Keratinocyte (primary cell): ENCODE data around the gene FSTL5. TPM values are rescaled to one million over a fixed set of nuclear protein-coding genes. Genes with fewer than 3 reads are reported as not detected.

Experiments used
- DNase-seq: peaks from one replicate; pipeline ENCODE4 v3.0.0-alpha.2; 2011; ENCODE audit warnings: low read depth, missing footprints, low spot score
- FAIRE-seq: peaks from 2 replicates; lab custom pipeline; 2011; peaks lifted over from hg19 to GRCh38; lab: Jason Lieb, UNC
- H2AFZ ChIP-seq: 2 replicates; pipeline ENCODE4 v1.6.0; 2012; ENCODE audit warnings: low read length, control low read depth, inconsistent platforms; ENCODE audit not compliant: control insufficient read depth
- H3K27ac ChIP-seq: 2 replicates; pipeline ENCODE4 v1.5.1; 2011; ENCODE audit warnings: low read length; ENCODE audit not compliant: control insufficient read depth, insufficient read depth
- H3K27me3 ChIP-seq: 3 replicates; pipeline ENCODE4 v1.6.0; 2011; ENCODE audit warnings: low read length; ENCODE audit not compliant: control insufficient read depth, insufficient read depth; ENCODE audit errors: extremely low read depth
- H3K36me3 ChIP-seq, 2 experiments: 2 replicates in 1 of 2; 3 replicates in 1 of 2; pipeline ENCODE4 v1.5.1; 2011; ENCODE audit warnings: low read length in 2 of 2, mild to moderate bottlenecking in 1 of 2; ENCODE audit not compliant: control insufficient read depth in 2 of 2, insufficient read depth in 2 of 2; ENCODE audit errors: extremely low read depth in 1 of 2
- H3K4me1 ChIP-seq: 3 replicates; pipeline ENCODE4 v1.5.1; 2011; ENCODE audit warnings: low read length; ENCODE audit not compliant: control insufficient read depth, insufficient read depth; ENCODE audit errors: extremely low read depth
- H3K4me2 ChIP-seq: 3 replicates; pipeline ENCODE4 v1.6.0; 2011; ENCODE audit warnings: low read depth, low read length; ENCODE audit not compliant: control insufficient read depth, insufficient read depth; ENCODE audit errors: extremely low read depth
- H3K4me3 ChIP-seq, 3 experiments: fragments of 200-600 bp in 1 of 3; sonication (generic) in 1 of 3; 2 replicates in 2 of 3; 3 replicates in 1 of 3; pipeline ENCODE4 v1.5.1; 2011 to 2016; ENCODE audit warnings: low read length in 3 of 3, mild to moderate bottlenecking in 3 of 3, control low read depth in 2 of 3, inconsistent platforms in 1 of 3, low read depth in 1 of 3, mixed read lengths in 1 of 3, mixed run types in 1 of 3, moderate library complexity in 1 of 3; ENCODE audit not compliant: control insufficient read depth in 2 of 3, insufficient read depth in 2 of 3; ENCODE audit errors: extremely low read depth in 1 of 3
- H3K79me2 ChIP-seq: 2 replicates; pipeline ENCODE4 v1.6.0; 2012; ENCODE audit warnings: low read length; ENCODE audit not compliant: control insufficient read depth, insufficient read depth
- H3K9ac ChIP-seq: 3 replicates; pipeline ENCODE4 v1.6.0; 2011; ENCODE audit warnings: low read length; ENCODE audit not compliant: control insufficient read depth, insufficient read depth; ENCODE audit errors: extremely low read depth
- H3K9me1 ChIP-seq: 3 replicates; pipeline ENCODE4 v1.6.0; 2011; ENCODE audit warnings: low read length; ENCODE audit not compliant: control insufficient read depth, insufficient read depth; ENCODE audit errors: extremely low read depth
- H3K9me3 ChIP-seq: 2 replicates; pipeline ENCODE4 v1.5.1; 2012; ENCODE audit warnings: low read depth, low read length; ENCODE audit not compliant: control insufficient read depth
- H4K20me1 ChIP-seq: 3 replicates; pipeline ENCODE4 v1.6.0; 2011; ENCODE audit warnings: low read length; ENCODE audit not compliant: control insufficient read depth, insufficient read depth; ENCODE audit errors: extremely low read depth
- EZH2 ChIP-seq: IDR thresholded peaks from one replicate; pipeline ENCODE4 v1.6.1; 2012; ENCODE audit warnings: inconsistent platforms, mild to moderate bottlenecking, low read length, moderate library complexity
- dilution Hi-C: fragments of 300-500 bp; cut with MboI; formaldehyde crosslinking; loops from one replicate; pipeline ENCODE4 v1.7.0; 2020; ENCODE audit warnings: low sequenced_read_pairs; ENCODE audit not compliant: extremely low pct_ligation_motif_present
- polyA plus RNA-seq, 5 experiments: library from polyadenylated mRNA; depleted of rRNA in 3 of 5; stranded (reverse) in 3 of 5; stranded (forward) in 1 of 5; unstranded in 1 of 5; fragments of >200 nt; gene quantifications; 1 replicate in 1 of 5; 2 replicates in 3 of 5; 3 replicates in 1 of 5; pipeline versions ENCODE4 v1.2.1 to v1.2.3, GENCODE V29; 2011 to 2012; ENCODE audit warnings: missing spikeins in 2 of 5, low read depth in 1 of 5, low replicate concordance in 1 of 5

Gene FSTL5
- polyA plus RNA-seq, 1 donor (not counting 4 experiments of a cell fraction or from before 2014, with no cell fraction given): not detected

DNA sequence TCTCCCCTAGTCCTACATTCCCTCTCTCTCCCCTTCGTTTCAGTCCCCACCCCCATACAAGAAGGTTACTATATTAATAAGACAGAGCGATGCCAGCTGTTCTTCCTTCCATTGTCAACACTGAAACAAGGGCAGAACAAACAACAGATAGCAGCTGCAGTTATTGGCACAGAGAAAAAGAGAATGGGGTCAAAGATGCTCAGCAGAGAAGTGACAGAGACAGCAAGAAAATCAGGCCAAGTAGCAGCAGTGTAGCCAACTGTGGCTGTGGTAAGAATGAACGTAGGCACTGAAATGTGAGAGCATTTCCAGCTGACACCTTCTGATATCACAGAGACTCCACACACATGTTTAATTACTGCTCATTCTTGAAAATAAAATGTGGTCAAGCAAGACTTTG lies 641.8 kb downstream of the FSTL5 start:
- Histone ChIP-seq H3K27me3 (no peaks in the 10 kb centered on the region), H3K4me3 (no peak overlapping the region), H4K20me1 (no peaks in the 10 kb centered on the region), H2AFZ (no peak overlapping the region), H3K9ac (no peak overlapping the region), H3K9me3 (no peaks in the 10 kb centered on the region), H3K36me3 (no peaks in the 10 kb centered on the region), H3K27ac (no peak overlapping the region), H3K4me1 (no peaks in the 10 kb centered on the region), H3K4me2 (no peak overlapping the region), H3K9me1 (no peaks in the 10 kb centered on the region), H3K79me2 (no peaks in the 10 kb centered on the region)
- FAIRE-seq (no peak), DNase-seq (no peak)
- dilution Hi-C loops: no loop called here
- no peak for TF ChIP-seq EZH2

DNA sequence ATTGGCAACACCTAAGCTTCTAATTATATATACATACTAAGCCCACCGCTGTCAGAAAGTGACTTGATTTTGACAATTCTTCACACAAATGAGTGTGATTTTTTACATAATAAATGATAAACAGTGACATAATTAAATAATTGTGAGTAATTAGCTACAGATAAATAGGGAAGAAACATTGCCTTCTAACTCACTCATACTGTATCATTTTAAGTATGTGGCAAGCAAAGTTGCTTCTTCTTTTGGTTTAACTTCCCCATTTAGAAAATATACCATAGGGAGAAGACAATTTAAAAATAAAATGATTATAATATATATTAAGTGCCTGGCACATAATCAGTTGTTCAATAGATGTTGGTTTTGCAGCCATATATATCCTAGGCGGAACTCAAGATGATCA lies 644.2 kb downstream of the FSTL5 start:
- no peak overlapping the region for H3K9ac ChIP-seq
- dilution Hi-C loops: no loop called here
- no peaks in the 10 kb centered on the region for H3K79me2 ChIP-seq
- no peaks in the 10 kb centered on the region for H4K20me1 ChIP-seq
- H3K4me2 ChIP-seq: no peak overlapping the region
- TF ChIP-seq EZH2: no peak
- no peaks in the 10 kb centered on the region for H3K4me1 ChIP-seq
- H3K27ac ChIP-seq: no peak overlapping the region
- H3K9me1 ChIP-seq: no peaks in the 10 kb centered on the region
- FAIRE-seq (no peak), DNase-seq (no peak)
- H3K9me3 ChIP-seq: no peaks in the 10 kb centered on the region
- H3K4me3 ChIP-seq: no peak overlapping the region
- no peak overlapping the region for H2AFZ ChIP-seq
- H3K36me3 ChIP-seq: no peaks in the 10 kb centered on the region
- no peaks in the 10 kb centered on the region for H3K27me3 ChIP-seq

DNA sequence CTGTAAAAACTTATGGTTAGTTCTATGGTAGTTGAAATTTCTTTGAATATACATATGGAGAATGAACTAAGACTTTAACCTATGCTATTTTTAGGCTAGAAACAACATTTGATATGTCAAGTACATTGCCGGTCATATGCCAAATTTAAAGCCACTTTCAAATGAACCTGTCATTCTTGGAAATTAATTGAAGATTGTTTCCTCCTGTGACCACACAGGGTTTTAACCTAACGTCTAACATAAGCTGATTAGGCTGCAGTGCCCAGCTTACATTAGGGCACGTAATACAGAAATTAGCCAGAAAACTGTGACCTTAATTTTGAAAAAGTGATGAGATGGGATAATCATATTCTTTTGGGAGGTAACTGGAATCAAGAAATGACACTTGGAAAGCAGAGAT lies 645.9 kb downstream of the FSTL5 start:
- no peaks in the 10 kb centered on the region for H3K36me3 ChIP-seq
- TF ChIP-seq EZH2: no peak
- no peaks in the 10 kb centered on the region for H3K4me1 ChIP-seq
- H3K9me1 ChIP-seq: no peaks in the 10 kb centered on the region
- H3K9ac ChIP-seq: no peak overlapping the region
- dilution Hi-C loops: no loop called here
- FAIRE-seq: no peak
- no peak overlapping the region for H2AFZ ChIP-seq
- no peaks in the 10 kb centered on the region for H3K9me3 ChIP-seq
- H3K4me3 ChIP-seq: no peak overlapping the region
- H4K20me1 ChIP-seq: no peaks in the 10 kb centered on the region
- no peaks in the 10 kb centered on the region for H3K27me3 ChIP-seq
- no peaks in the 10 kb centered on the region for H3K79me2 ChIP-seq
- DNase-seq: no peak
- H3K4me2 ChIP-seq: no peak overlapping the region
- H3K27ac ChIP-seq: no peak overlapping the region
